ENCODE measurements around the gene CPHXL2. TPM values are rescaled to one million over a fixed set of nuclear protein-coding genes. Genes with fewer than 3 reads are reported as not detected.

Gene CPHXL2
- total RNA-seq, 6 experiments from 2014 or later: not detected

DNA sequence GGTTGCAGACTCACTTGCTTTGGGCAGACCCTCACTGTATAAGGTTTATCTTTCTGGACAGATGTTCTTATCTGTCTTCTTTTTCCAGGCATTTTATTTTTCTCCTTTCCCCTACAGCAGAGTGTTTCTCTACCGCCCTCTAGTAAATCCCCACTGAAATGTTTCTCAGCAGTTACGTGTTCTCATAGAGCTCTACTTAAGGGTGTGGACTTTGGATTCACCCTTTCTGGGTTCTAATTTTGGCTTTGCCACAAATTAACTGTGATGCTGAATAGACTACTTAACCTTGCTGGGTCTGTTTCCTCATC, 55.7 kb downstream of the CPHXL2 start:
- intact Hi-C loops (cut with DNase I): no loop called here

DNA sequence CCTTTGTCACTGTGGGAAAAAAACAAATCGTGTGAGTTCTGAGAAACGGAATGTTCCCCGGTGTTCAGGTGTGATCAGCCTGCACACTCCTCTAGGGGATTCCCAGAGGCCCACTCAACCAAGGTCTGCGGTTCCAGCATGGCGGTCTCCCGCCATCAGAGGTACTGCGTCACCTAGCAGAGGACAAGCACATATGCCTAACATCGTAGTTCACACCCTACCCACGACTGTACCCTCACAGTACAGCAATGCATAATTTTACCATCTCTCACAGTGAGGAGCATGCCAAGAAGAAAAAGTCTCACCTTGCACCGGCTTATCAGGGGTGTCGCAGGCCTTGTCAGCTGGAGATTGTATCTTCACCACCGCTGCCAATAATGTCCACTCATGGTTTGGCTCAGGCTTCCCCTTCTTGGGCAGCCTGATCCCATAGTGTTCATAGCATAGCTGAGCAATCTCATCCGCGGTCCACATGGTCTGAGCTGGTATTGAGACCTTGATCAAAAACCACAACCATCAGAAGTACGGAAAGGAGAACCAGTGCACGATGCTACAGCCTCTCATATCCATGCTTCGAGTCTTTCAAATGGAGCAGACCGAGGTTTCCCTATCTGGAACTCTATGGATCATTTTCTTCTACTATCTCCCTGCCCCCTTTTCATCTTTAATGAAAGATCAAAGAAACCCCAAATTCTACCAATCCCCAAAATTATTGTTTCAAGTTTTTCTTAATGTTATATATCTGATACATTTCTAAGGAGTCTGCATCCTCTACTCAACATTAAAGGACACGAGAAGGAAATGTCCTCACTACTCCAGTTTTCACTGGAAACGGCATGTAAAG, 56.3 kb downstream of the CPHXL2 start:
- Histone ChIP-seq H3K36me3 (peaks cover 0 to 26% (median 15%) of the 10 kb centered on the region in 4 donors), H3K4me1 (peaks cover 0 to 11% (median 4%) of the 10 kb centered on the region in 4 donors), H3K27me3 (no peaks in the 10 kb centered on the region), H3K9me3 (no peaks in the 10 kb centered on the region), H3K27ac (no peak overlapping the region), H3K4me3 (no peak overlapping the region)
- TF ChIP-seq POLR2A (IDR thresholded peaks at IDR 0.05): no peak
- TF ChIP-seq, protein P1, sequence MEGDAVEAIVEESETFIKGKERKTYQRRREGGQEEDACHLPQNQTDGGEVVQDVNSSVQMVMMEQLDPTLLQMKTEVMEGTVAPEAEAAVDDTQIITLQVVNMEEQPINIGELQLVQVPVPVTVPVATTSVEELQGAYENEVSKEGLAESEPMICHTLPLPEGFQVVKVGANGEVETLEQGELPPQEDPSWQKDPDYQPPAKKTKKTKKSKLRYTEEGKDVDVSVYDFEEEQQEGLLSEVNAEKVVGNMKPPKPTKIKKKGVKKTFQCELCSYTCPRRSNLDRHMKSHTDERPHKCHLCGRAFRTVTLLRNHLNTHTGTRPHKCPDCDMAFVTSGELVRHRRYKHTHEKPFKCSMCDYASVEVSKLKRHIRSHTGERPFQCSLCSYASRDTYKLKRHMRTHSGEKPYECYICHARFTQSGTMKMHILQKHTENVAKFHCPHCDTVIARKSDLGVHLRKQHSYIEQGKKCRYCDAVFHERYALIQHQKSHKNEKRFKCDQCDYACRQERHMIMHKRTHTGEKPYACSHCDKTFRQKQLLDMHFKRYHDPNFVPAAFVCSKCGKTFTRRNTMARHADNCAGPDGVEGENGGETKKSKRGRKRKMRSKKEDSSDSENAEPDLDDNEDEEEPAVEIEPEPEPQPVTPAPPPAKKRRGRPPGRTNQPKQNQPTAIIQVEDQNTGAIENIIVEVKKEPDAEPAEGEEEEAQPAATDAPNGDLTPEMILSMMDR (IDR thresholded peaks at IDR 0.05): no peak
- no peak for ATAC-seq
- intact Hi-C loops (cut with DNase I): no loop called here
- 72% methylated on average over 9 of the region's 20 CpGs for WGBS (ENCODE audit: insufficient coverage, low coverage, low lambda C conversion rate, missing lambda C conversion rate)
- DNase-seq: no peak

More for the DNA sequence above, 55.7 kb downstream of the CPHXL2 start:
- TF ChIP-seq, protein P1 (IDR thresholded peaks at IDR 0.05): peak; percentile 7 to 37 (median 18)
- TF ChIP-seq POLR2A (IDR thresholded peaks at IDR 0.05): no peak
- Histone ChIP-seq H3K36me3 (peaks cover 0 to 24% (median 10%) of the 10 kb centered on the region in 4 donors), H3K27ac (no peak overlapping the region), H3K4me1 (peaks cover 0 to 11% (median 4%) of the 10 kb centered on the region in 4 donors), H3K9me3 (no peaks in the 10 kb centered on the region), H3K4me3 (no peak overlapping the region), H3K27me3 (no peaks in the 10 kb centered on the region)
- WGBS (ENCODE audit: insufficient coverage, low coverage, low lambda C conversion rate, missing lambda C conversion rate): 37% methylated on average over 2 of the region's 2 CpGs
- no peak for DNase-seq
- no peak for ATAC-seq

DNA sequence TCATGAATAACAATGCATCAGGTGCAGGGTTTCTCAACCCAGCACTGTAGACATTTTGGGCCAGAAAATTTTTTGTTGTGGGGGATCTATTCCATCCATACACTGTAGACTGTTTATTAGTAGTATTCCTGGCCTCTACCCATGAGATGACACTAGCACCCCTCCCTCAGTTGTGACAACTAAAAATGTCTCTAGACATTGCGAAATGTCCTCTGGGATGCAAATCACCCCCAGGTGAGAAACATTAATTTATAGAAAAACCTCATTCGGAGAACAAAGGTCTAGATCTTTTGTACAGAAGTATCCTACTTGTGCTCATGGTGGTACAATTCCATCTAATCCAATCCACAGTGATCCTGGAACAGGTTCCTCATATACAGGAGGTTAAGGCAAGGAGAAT, 58.0 kb downstream of the CPHXL2 start:
- DNase-seq (no peak), ATAC-seq (no peak)
- WGBS (ENCODE audit: insufficient coverage, low coverage, low lambda C conversion rate, missing lambda C conversion rate): 94% methylated on average over 2 of the region's 2 CpGs
- Histone ChIP-seq H3K27me3 (no peaks in the 10 kb centered on the region), H3K36me3 (peaks cover 0 to 27% (median 15%) of the 10 kb centered on the region in 4 donors), H3K27ac (no peak overlapping the region), H3K9me3 (no peaks in the 10 kb centered on the region), H3K4me1 (peaks cover 0 to 11% (median 4%) of the 10 kb centered on the region in 4 donors), H3K4me3 (no peak overlapping the region)
- intact Hi-C loops (cut with DNase I): no loop called here
- TF ChIP-seq POLR2A (IDR thresholded peaks at IDR 0.05): no peak
- TF ChIP-seq, protein P1 (IDR thresholded peaks at IDR 0.05): no peak

DNA sequence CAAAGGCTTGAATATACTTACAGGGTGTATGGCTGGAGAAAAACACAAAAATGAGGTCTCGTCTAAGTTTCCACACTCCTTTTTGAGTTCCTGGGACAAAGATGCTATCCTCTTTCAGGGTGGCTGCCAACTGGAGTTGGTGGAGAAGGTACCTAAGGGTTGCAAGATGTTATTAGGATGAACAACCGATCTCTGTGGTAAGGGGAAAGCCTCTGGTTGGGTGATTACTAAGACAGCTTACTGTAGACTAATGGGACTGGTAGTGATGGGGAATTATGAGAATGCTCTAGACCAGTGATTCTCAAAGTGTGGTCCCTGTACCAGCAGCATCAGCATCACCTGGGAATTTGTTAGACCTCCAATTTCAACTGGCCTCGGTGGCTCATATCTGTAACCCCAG, 59.7 kb downstream of the CPHXL2 start:
- peaks cover 0 to 33% (median 18%) of the 10 kb centered on the region in 4 donors for H3K36me3 ChIP-seq
- no peak for ATAC-seq
- 90% methylated on average over 2 of the region's 3 CpGs for WGBS (ENCODE audit: insufficient coverage, low coverage, low lambda C conversion rate, missing lambda C conversion rate)
- H3K27me3 ChIP-seq: no peaks in the 10 kb centered on the region
- no peak for DNase-seq
- peaks cover 0 to 7% (median 2%) of the 10 kb centered on the region in 4 donors for H3K4me1 ChIP-seq
- H3K4me3 ChIP-seq: no peak overlapping the region
- TF ChIP-seq, protein P1 (IDR thresholded peaks at IDR 0.05): no peak
- TF ChIP-seq POLR2A (IDR thresholded peaks at IDR 0.05): no peak
- H3K9me3 ChIP-seq: no peaks in the 10 kb centered on the region
- H3K27ac ChIP-seq: no peak overlapping the region
- intact Hi-C loops (cut with DNase I): no loop called here
